Stimulated activated naive CD8-positive, alpha-beta T cell treated with anti-CD3 and anti-CD28 coated beads, Interleukin-15, amount 100 ng/mL, for 72 hours (primary cell): Measurements from ENCODE around the gene ATP6V1B1.

Experiments
- ATAC-seq: fragments of 150-1000 bp; cut with Tn5 transposase; 2 replicates; pipeline ENCODE4 v1.10.0; 2021; ENCODE audit warnings: mild to moderate bottlenecking, moderate library complexity
- DNase-seq, 2 donors: peaks; one replicate each; pipeline ENCODE4 v3.0.0; 2021 to 2022
- H3K27ac Mint-ChIP-seq, 2 donors: one replicate each; pipeline ENCODE4 v1.8.0; 2022; ENCODE audit warnings: mild to moderate bottlenecking in 2 of 2, mixed read lengths in 2 of 2, moderate library complexity in 2 of 2
- H3K27me3 Mint-ChIP-seq: one replicate; pipeline ENCODE4 v1.8.0; 2022; ENCODE audit warnings: mixed read lengths
- H3K4me1 Mint-ChIP-seq: one replicate; pipeline ENCODE4 v1.8.0; 2022; ENCODE audit warnings: mild to moderate bottlenecking, mixed read lengths
- H3K4me3 Mint-ChIP-seq, 2 donors: one replicate each; pipeline ENCODE4 v1.8.0; 2022; ENCODE audit warnings: mild to moderate bottlenecking in 2 of 2, mixed read lengths in 2 of 2, moderate library complexity in 1 of 2
- H3K9me3 Mint-ChIP-seq, 2 donors: one replicate each; pipeline ENCODE4 v1.8.0; 2022; ENCODE audit warnings: mixed read lengths in 2 of 2

Gene ATP6V1B1

DNA sequence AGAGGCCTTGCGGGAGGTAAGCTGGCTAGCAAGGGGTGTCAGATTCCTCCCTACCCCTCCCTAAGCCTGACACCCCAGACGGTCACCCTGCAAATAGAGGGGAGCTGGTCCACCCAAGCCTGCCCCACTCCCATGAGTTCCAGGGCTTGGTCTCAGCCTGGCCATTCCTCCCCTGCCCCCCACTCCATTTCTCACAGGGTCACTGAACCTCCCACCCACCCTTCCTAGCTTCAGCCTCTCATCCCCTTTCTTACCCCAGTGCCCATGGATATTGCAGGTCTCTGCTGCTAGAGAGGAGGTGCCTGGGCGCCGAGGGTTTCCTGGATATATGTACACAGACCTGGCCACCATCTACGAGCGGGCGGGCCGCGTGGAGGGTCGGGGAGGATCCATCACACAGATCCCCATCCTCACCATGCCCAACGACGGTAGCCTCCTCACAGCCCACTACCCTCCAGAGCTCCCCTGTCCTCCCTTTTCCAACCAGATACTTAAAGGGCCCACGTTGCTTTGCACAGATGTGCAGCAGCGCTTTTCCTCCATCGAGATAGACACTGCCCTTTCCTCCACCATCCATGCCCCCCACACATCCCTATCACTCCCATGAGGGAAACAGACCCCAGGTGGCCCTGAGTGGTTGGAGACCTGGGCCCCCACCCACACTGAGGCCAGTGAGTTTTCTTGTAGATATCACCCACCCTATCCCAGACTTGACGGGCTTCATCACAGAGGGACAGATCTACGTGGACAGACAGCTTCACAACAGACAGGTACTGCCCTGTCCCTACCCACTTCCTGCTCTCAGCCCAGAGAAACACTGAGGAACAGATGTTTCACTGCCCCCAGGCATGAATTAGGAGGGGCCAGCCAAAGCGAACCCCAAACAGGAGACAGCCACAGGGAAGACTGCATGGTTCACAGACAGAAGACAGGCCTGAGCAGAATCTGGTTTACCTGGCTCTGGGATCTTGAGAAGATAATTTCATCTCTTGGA is 27.5 kb downstream of the ATP6V1B1 start:
- Mint-ChIP-seq H3K9me3 (no peaks in the 10 kb centered on the region), H3K4me1 (peaks cover 25% of the 10 kb centered on the region), H3K27me3 (peaks cover 56% of the 10 kb centered on the region), H3K4me3 (no peak overlapping the region), H3K27ac (no peak overlapping the region)
- ATAC-seq (no peak), DNase-seq (no peak)

DNA sequence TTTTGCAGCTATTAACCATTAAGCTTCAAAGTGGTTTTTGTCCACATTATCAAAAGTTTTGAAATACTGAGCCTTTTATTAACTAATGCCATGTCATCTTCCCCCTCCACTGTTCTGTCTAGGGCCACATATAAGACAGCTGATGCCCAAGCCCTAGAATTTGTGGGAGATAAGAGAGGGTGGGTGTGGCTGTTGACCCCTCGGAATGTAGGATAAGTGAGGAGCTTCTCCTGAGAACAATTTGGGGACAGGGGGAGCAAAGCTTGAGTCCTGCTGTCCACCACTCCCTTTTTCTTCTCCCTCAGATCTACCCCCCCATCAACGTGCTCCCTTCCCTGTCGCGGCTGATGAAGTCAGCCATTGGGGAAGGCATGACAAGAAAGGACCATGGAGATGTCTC is 28.4 kb downstream of the ATP6V1B1 start:
- Mint-ChIP-seq H3K4me1 (peaks cover 15% of the 10 kb centered on the region), H3K27ac (no peak overlapping the region), H3K27me3 (peaks cover 55% of the 10 kb centered on the region), H3K9me3 (no peaks in the 10 kb centered on the region), H3K4me3 (no peak overlapping the region)
- no peak for ATAC-seq
- DNase-seq = no peak

DNA sequence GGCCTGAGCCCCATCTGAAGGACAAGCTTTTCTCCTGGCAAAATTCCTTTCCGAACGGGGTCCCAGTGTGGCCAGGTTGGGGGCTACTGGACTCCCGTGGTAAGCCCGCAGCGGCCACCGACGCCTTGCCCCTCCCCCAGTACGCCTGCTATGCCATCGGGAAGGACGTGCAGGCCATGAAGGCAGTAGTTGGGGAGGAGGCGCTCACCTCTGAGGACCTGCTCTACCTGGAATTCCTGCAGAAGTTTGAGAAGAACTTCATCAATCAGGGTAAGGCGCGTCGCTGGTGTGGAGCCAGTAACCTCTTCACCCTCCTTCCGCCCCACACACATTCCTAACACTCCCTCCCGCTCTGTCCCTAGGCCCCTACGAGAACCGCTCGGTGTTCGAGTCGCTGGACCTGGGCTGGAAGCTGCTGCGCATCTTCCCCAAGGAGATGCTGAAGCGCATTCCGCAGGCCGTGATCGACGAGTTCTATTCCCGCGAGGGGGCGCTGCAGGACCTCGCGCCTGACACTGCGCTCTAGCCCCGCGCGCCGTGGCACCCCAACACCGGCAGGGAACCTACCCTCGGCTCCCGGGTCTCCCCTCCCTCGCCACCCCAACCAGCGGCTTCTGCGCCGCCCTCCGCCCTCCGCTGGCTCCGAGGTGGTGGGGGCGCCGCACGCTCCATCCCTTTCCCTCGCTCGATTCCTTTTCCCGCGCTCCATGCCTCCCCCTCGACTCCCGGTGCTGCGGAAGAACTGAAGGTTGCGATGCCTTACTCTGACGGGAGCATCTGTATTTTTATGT is 29.1 kb downstream of the ATP6V1B1 start:
- peak; percentile 81 for DNase-seq
- Mint-ChIP-seq H3K27ac (peak overlapping the region in 1 of 2 donors; percentile 14), H3K27me3 (peaks cover 48% of the 10 kb centered on the region)

DNA sequence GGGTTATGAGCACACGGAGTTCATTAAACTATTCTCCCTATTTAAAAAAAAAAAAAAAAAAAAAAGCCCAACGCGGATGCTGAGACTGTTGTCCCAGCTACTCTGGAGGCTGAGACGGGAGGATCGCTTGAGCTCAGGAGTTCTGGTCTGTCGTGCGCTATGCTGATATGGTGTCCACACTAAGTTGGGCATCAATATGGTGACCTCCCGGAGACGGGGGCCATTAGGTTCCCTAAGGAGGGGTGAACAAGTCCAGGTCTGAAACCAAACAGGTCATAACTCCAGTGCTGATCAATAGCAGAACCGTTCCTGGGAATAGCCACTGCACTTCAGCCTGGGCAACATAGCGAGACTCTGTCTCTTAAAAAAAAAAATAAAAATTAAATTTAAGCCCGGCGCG is 29.8 kb downstream of the ATP6V1B1 start:
- Mint-ChIP-seq H3K9me3 (no peaks in the 10 kb centered on the region), H3K27me3 (peaks cover 41% of the 10 kb centered on the region), H3K27ac (no peak overlapping the region), H3K4me3 (peak overlapping the region; percentile 74 to 92), H3K4me1 (peaks cover 12% of the 10 kb centered on the region)
- DNase-seq (no peak), ATAC-seq (no peak)

More for the DNA sequence above, 29.1 kb downstream of the ATP6V1B1 start:
- Mint-ChIP-seq H3K4me1 (peaks cover 12% of the 10 kb centered on the region), H3K9me3 (no peaks in the 10 kb centered on the region), H3K4me3 (peak overlapping the region; percentile 74 to 92)
- ATAC-seq = peak; percentile 94

DNA sequence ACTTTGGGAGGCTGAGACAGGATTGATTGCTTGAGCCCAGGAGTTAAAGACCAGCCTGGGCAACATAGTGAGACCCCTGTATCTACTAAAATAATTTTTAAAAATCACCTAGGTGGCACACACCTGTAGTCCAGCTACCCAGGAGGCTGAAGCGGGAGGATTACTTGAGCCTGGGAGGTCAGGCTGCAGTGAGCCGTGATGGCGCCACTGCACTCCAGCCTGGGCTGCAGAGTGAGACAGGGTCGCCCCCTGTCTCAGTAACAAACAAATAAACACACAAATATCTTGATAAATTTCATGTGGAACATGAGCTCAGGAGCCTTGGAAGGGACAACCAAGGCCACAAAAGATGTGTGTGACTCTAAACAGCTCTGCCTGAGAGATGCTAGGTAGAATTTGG is 31.0 kb downstream of the ATP6V1B1 start:
- Mint-ChIP-seq H3K27me3 (peaks cover 33% of the 10 kb centered on the region), H3K4me1 (peaks cover 12% of the 10 kb centered on the region), H3K9me3 (no peaks in the 10 kb centered on the region), H3K27ac (no peak overlapping the region), H3K4me3 (no peak overlapping the region)
- no peak for ATAC-seq
- DNase-seq = no peak

DNA sequence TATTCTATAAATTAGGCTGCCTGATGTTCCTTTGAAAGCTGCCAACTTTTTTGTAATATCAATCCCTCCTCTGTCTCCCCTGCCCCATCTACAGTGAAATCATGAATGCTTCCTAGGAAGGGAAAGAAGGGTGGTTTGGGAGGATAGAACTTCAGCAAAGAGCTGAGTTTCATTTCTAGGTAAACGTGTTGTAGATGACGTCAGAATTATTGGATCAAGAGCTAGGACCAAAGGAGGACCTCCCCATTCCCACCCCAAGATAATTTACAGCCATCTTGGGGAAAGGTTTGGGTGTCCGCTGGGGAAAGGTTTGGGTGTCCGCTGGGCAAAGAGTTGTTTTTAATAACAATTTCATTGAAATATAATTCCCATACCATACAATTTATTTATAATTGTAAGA is 31.5 kb downstream of the ATP6V1B1 start:
- Mint-ChIP-seq H3K4me1 (peaks cover 12% of the 10 kb centered on the region), H3K9me3 (no peaks in the 10 kb centered on the region), H3K27ac (no peak overlapping the region), H3K27me3 (peaks cover 33% of the 10 kb centered on the region), H3K4me3 (no peak overlapping the region)
- DNase-seq (no peak), ATAC-seq (no peak)

DNA sequence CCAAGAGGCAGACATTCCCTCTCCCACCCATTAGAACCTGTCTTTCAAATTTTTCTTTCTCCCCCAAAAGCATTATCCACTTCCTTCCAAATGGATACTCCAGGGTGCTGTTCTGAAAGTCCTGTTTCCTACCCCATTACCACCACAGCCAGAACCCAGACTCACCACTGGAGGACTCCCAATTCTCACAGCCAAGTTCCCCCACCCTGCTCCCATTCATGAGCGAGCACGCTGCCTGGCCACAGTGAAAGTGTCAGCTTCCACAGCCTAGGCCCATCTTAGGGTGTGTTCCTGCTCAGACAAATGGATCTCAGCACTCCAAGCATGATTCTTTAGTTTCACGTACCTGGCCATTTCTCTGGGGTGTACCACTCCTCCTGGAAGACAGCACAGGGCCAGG is 38.9 kb downstream of the ATP6V1B1 start:
- no peak for DNase-seq
- Mint-ChIP-seq H3K4me1 (peaks cover 21% of the 10 kb centered on the region), H3K27ac (no peak overlapping the region), H3K27me3 (peaks cover 6% of the 10 kb centered on the region), H3K4me3 (no peak overlapping the region), H3K9me3 (no peaks in the 10 kb centered on the region)
- no peak for ATAC-seq

DNA sequence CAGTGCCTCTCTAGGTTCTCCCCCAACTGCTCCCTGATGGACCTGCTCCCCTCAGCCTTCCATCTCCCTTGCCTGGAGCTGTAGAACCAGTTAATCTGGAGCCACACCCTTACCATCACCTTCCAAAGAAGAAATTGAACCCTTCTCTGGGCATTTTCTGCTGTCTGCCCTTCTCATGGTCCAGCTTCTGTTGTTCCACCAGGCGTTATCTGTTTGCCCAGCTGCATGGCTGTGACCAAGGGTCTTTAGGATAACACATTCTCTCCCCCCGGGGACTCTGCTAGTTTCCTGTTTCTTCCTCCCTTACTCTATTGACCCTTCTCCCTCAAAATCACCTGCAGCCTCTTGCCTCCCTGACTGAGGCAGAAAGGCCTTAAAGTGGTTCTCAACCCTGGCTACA is 39.5 kb downstream of the ATP6V1B1 start:
- H3K27ac Mint-ChIP-seq = no peak overlapping the region
- DNase-seq = no peak

DNA sequence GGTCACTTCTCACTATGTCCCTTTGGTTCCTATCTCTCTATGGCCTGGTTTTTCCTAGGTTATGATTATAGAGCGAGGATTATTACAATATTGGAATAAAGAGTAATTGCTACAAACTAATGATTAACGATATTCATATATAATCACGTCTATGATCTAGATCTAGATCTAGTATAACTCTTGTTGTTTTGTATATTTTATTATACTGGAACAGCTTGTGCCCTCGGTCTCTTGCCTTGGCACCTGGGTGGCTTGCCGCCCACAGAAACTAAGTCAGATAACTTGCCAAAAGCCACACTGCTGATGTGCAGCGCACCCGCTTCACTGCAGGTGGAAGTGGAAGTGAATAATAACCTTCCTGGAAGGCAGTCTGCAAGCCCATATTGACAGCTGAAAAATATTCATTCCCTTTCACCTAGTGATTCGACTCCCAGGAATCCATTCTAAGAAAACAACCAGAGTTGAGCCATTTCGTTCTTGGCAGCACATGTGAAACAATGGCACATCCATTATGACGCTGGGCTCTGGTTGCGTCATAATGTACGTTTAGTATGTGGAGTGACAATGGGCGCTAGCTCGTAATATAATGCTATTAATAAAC is 42.0 kb downstream of the ATP6V1B1 start:
- Mint-ChIP-seq H3K4me1 (peaks cover 21% of the 10 kb centered on the region), H3K27me3 (no peaks in the 10 kb centered on the region)

More for the DNA sequence above, 39.5 kb downstream of the ATP6V1B1 start:
- peaks cover 6% of the 10 kb centered on the region for H3K27me3 Mint-ChIP-seq
- peaks cover 21% of the 10 kb centered on the region for H3K4me1 Mint-ChIP-seq
- H3K4me3 Mint-ChIP-seq = no peak overlapping the region
- H3K9me3 Mint-ChIP-seq = no peaks in the 10 kb centered on the region
- no peak for ATAC-seq

DNA sequence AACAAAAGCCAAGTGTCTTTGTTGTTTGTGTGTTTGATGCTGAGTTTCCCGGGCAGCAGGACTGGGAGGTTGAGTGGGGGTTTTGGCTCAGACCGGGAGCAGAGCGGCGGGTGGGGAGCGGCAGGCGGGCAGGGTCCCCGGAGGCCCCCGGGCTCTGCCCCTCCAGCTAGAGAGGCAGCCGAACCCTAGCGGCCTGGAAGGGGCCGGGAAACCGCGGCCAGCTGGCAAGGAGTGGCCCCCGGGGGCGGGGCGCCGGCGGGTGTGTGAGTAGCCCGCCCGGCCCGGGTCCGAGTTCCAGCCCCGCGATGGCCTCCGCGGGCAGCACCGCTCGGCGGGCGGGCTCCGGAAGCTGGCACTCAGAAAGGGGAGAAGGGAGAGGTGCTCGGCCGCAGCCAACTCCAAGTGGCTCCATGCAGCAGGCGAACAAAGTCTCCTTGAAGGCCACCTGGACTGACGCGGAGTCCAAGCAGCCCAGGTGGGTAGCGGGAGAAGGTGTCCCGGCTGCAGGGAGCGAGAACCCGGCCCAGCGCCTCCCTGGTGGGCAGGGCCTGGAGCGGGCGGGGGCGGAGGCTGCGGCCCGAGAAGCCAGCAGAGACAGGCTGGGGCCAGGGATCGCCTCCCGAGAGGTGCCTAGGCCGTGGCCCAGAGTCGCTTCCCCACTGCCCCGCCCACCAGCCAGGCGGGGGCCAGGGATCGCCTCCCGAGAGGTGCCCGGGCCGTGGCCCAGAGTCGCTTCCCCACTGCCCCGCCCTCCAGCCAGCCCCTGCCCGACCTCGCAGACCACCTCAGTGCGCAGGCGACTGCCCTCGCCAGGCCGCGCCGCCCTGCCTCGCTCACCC is 42.9 kb downstream of the ATP6V1B1 start, which contains the start of gene ANKRD53:
Gene ANKRD53, plus strand, starts transcription at position 290 of the 839 bp plus-strand sequence. Its CDS starts 16 bp downstream, at position 306.
- Mint-ChIP-seq H3K27me3 (no peaks in the 10 kb centered on the region), H3K4me1 (peaks cover 21% of the 10 kb centered on the region)

More for the DNA sequence above, 42.0 kb downstream of the ATP6V1B1 start:
- peak; percentile 44 for ATAC-seq
- Mint-ChIP-seq H3K27ac (peak overlapping the region; percentile 55 to 92), H3K4me3 (peak overlapping the region; percentile 81 to 87), H3K9me3 (no peaks in the 10 kb centered on the region)
- DNase-seq = peak in 1 of 2 donors; percentile 36

DNA sequence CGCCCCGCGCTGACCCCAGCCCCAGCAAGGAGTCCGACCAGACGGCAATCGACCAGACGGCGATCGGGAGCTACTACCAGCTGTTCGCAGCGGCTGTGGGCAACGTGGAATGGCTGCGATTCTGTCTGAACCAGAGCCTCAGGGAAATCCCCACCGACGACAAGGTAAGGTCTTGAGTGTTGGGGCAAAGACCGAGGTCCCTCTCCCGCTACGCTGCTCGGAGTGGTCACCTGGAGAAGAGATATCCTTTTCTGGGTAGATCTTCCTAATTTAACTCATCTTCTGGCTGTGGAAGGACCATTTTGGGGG is 43.4 kb downstream of the ATP6V1B1 start:
- DNase-seq = peak in 1 of 2 donors; percentile 21
- H3K9me3 Mint-ChIP-seq = no peaks in the 10 kb centered on the region
- no peaks in the 10 kb centered on the region for H3K27me3 Mint-ChIP-seq
- no peak for ATAC-seq
- H3K4me3 Mint-ChIP-seq = peak overlapping the region; percentile 14 to 53
- H3K4me1 Mint-ChIP-seq = peaks cover 22% of the 10 kb centered on the region
- H3K27ac Mint-ChIP-seq = no peak overlapping the region

More for the DNA sequence above, 42.9 kb downstream of the ATP6V1B1 start, which contains the start of gene ANKRD53:
- ATAC-seq = peak; percentile 58
- Mint-ChIP-seq H3K27ac (peak within 1 kb of the TSS; percentile 84 to 92), H3K4me3 (peak within 1 kb of the TSS; percentile 81 to 87), H3K9me3 (no peaks in the 10 kb centered on the region)
- DNase-seq = peak in 1 of 2 donors; percentile 32

DNA sequence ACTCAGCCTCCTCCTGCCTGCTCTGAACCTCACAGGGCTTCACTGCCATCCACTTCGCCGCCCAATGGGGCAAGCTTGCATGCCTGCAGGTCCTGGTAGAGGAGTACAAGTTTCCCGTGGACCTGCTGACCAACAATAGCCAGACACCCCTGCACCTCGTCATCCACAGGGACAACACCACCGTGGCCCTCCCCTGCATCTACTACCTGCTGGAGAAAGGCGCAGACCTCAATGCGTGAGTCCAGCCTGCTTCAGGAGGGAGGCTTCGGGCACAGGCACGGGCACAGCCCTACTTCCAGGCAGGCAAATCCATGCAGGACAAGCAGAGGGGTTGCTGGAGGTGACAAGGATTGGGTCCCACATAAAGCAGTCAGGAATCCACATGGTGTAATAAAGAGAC is 43.9 kb downstream of the ATP6V1B1 start:
- peaks cover 27% of the 10 kb centered on the region for H3K4me1 Mint-ChIP-seq
- H3K27ac Mint-ChIP-seq = no peak overlapping the region
- H3K4me3 Mint-ChIP-seq = peak overlapping the region; percentile 14 to 53
- no peaks in the 10 kb centered on the region for H3K9me3 Mint-ChIP-seq
- DNase-seq (peak in 1 of 2 donors; percentile 6), ATAC-seq (no peak)
- no peaks in the 10 kb centered on the region for H3K27me3 Mint-ChIP-seq

DNA sequence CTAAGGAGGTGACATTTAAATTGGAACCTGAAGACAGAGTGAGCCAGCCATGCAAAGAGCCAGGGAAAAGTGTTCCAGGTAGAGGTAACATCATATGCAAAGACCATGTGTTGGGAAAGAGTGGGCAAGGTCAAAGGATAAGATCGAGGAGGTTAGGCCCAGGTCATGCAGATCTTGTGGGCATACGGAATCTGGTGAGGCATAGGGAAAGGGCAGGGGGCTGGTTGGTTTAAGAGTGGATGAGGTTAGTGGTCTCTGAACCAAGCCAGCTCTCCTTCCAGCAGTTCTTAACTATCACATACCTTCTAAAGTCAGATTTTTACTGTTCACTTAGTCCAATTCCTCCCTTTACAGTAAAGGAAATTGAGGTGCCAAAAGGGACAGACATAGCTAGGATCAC is 45.7 kb downstream of the ATP6V1B1 start:
- Mint-ChIP-seq H3K4me1 (peaks cover 44% of the 10 kb centered on the region), H3K27me3 (no peaks in the 10 kb centered on the region), H3K9me3 (no peaks in the 10 kb centered on the region), H3K27ac (no peak overlapping the region), H3K4me3 (no peak overlapping the region)
- ATAC-seq = no peak
- DNase-seq = no peak

DNA sequence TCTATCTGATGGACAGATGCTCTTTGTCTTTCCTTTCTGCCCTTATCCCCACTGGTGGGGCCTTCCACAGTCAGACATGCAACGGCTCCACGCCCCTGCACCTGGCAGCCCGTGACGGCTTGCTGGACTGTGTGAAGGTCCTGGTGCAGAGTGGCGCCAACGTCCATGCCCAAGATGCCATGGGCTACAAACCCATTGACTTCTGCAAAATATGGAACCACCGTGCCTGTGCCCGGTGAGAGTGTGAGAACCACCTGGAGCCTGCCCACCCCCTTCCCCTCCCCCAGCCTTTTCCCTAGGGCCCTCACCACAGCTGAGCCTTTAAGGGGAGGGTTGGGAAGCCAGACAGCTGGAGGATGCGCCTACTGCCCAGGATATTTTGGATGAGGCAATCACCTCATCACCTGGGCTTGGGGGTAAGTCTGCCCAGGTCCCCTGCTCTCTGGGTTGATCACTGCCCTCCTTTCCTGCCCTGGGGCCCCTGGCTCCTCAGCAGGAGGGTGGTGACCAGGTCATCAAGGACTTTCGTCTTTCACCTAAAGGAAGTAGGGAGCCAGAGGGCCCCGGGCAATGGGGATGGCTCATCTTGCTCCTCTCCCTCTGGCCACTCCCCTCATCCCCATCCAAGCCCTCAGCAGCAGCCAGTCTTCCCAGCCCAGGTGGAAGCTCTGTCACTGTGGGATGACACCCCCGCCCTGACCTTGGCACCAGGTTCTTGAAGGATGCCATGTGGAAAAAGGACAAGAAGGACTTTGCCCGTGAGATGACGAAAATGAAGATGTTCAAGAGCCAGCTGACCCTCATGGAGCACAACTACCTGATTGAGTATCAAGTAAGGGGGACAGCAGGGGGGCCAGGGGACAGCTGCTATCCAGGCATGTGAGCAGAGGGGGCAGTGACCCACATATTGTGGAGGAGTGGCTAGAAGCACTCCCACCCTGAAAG is 46.4 kb downstream of the ATP6V1B1 start:
- peak in 1 of 2 donors; percentile 6 for DNase-seq
- H3K9me3 Mint-ChIP-seq = no peaks in the 10 kb centered on the region
- no peak overlapping the region for H3K27ac Mint-ChIP-seq
- H3K4me1 Mint-ChIP-seq = peaks cover 42% of the 10 kb centered on the region
- no peaks in the 10 kb centered on the region for H3K27me3 Mint-ChIP-seq
- no peak for ATAC-seq
- H3K4me3 Mint-ChIP-seq = no peak overlapping the region
